WTC11 (cell line): ENCODE data around the gene ADCK2.

Experiments
- ATF1 ChIP-seq: sonication (generic); formaldehyde crosslinking; IDR thresholded peaks from 2 replicates; pipeline ENCODE4 v1.8.1; 2023; ENCODE audit warnings: mild to moderate bottlenecking, moderate library complexity, missing genetic modification reagents
- ELF4 ChIP-seq: sonication (generic); formaldehyde crosslinking; IDR thresholded peaks from 2 replicates; pipeline ENCODE4 v1.8.1; 2022; ENCODE audit warnings: low read depth, mild to moderate bottlenecking, moderate library complexity, missing genetic modification reagents
- RELA ChIP-seq: sonication (generic); formaldehyde crosslinking; IDR thresholded peaks from 2 replicates; pipeline ENCODE4 v1.8.1; 2022; ENCODE audit warnings: missing genetic modification reagents, mild to moderate bottlenecking, borderline replicate concordance
- TCF7 ChIP-seq: sonication (generic); formaldehyde crosslinking; IDR thresholded peaks from 2 replicates; pipeline ENCODE4 v1.8.0; 2022; ENCODE audit warnings: mild to moderate bottlenecking, low read depth, missing genetic modification reagents, moderate library complexity
- ZNF138 ChIP-seq: sonication (generic); formaldehyde crosslinking; conservative IDR thresholded peaks from 2 replicates; pipeline ENCODE4 v1.8.1; 2022; ENCODE audit warnings: mild to moderate bottlenecking, moderate library complexity, missing genetic modification reagents
- TF ChIP-seq, protein P1 (sequence below): sonication (generic); formaldehyde crosslinking; IDR thresholded peaks from 2 replicates; pipeline ENCODE4 v1.8.0; 2022; ENCODE audit warnings: mild to moderate bottlenecking, missing genetic modification reagents
- TF ChIP-seq, protein P2 (sequence below): sonication (generic); formaldehyde crosslinking; conservative IDR thresholded peaks from 2 replicates; pipeline ENCODE4 v1.8.1; 2023; ENCODE audit warnings: mild to moderate bottlenecking, low read depth, missing genetic modification reagents, moderate library complexity
- TF ChIP-seq, protein P3 (sequence below): fragments of 200-600 bp; IDR thresholded peaks from 2 replicates; pipeline ENCODE4 v1.8.0; 2022; ENCODE audit warnings: antibody characterized with exemption
- TF ChIP-seq, protein P4 (sequence below): sonication (generic); formaldehyde crosslinking; IDR thresholded peaks from 2 replicates; pipeline ENCODE4 v1.8.1; 2023; ENCODE audit warnings: mild to moderate bottlenecking, missing genetic modification reagents, moderate library complexity

DNA sequence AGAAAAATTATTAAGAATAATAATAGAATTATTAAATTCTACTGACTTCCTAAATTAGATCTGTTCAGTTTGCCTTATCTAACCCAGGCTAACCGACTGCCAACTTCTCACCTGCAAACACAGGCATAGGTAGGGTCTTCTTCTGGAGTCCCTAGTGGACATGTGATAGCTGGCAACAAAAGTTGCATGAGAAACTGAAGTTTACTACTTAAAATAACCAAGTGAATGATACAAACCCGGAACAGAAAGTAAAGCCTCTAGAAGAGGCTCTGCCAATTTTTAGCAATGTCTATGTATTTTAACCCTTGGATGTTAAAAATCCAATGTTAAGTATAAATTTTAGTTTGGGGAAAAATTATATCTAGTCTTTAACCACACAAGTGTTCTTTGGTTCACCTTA, 61.4 kb downstream of the ADCK2 start:
- TF ChIP-seq, protein P1, sequence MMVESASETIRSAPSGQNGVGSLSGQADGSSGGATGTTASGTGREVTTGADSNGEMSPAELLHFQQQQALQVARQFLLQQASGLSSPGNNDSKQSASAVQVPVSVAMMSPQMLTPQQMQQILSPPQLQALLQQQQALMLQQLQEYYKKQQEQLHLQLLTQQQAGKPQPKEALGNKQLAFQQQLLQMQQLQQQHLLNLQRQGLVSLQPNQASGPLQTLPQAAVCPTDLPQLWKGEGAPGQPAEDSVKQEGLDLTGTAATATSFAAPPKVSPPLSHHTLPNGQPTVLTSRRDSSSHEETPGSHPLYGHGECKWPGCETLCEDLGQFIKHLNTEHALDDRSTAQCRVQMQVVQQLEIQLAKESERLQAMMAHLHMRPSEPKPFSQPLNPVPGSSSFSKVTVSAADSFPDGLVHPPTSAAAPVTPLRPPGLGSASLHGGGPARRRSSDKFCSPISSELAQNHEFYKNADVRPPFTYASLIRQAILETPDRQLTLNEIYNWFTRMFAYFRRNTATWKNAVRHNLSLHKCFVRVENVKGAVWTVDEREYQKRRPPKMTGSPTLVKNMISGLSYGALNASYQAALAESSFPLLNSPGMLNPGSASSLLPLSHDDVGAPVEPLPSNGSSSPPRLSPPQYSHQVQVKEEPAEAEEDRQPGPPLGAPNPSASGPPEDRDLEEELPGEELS (CRISPR knock-in tag): no peak
- TF ChIP-seq, protein P2, sequence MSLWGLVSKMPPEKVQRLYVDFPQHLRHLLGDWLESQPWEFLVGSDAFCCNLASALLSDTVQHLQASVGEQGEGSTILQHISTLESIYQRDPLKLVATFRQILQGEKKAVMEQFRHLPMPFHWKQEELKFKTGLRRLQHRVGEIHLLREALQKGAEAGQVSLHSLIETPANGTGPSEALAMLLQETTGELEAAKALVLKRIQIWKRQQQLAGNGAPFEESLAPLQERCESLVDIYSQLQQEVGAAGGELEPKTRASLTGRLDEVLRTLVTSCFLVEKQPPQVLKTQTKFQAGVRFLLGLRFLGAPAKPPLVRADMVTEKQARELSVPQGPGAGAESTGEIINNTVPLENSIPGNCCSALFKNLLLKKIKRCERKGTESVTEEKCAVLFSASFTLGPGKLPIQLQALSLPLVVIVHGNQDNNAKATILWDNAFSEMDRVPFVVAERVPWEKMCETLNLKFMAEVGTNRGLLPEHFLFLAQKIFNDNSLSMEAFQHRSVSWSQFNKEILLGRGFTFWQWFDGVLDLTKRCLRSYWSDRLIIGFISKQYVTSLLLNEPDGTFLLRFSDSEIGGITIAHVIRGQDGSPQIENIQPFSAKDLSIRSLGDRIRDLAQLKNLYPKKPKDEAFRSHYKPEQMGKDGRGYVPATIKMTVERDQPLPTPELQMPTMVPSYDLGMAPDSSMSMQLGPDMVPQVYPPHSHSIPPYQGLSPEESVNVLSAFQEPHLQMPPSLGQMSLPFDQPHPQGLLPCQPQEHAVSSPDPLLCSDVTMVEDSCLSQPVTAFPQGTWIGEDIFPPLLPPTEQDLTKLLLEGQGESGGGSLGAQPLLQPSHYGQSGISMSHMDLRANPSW (CRISPR knock-in tag): no peak
- TF ChIP-seq, protein P3, sequence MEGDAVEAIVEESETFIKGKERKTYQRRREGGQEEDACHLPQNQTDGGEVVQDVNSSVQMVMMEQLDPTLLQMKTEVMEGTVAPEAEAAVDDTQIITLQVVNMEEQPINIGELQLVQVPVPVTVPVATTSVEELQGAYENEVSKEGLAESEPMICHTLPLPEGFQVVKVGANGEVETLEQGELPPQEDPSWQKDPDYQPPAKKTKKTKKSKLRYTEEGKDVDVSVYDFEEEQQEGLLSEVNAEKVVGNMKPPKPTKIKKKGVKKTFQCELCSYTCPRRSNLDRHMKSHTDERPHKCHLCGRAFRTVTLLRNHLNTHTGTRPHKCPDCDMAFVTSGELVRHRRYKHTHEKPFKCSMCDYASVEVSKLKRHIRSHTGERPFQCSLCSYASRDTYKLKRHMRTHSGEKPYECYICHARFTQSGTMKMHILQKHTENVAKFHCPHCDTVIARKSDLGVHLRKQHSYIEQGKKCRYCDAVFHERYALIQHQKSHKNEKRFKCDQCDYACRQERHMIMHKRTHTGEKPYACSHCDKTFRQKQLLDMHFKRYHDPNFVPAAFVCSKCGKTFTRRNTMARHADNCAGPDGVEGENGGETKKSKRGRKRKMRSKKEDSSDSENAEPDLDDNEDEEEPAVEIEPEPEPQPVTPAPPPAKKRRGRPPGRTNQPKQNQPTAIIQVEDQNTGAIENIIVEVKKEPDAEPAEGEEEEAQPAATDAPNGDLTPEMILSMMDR: no peak
- TF ChIP-seq, protein P4, sequence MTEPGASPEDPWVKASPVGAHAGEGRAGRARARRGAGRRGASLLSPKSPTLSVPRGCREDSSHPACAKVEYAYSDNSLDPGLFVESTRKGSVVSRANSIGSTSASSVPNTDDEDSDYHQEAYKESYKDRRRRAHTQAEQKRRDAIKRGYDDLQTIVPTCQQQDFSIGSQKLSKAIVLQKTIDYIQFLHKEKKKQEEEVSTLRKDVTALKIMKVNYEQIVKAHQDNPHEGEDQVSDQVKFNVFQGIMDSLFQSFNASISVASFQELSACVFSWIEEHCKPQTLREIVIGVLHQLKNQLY: no peak
- TF ChIP-seq ATF1 (CRISPR knock-in tag): no peak
- TF ChIP-seq RELA (CRISPR knock-in tag): no peak
- TF ChIP-seq ELF4: no peak
- TF ChIP-seq ZNF138: no peak
- TF ChIP-seq TCF7 (CRISPR knock-in tag): no peak
